ENCODE measurements around the gene CYP27B1. TPM values are rescaled to one million over a fixed set of nuclear protein-coding genes. Genes with fewer than 3 reads are reported as not detected.

The CYP27B1 gene
- total RNA-seq, 1 experiment from 2014 or later: 27.5 TPM

DNA sequence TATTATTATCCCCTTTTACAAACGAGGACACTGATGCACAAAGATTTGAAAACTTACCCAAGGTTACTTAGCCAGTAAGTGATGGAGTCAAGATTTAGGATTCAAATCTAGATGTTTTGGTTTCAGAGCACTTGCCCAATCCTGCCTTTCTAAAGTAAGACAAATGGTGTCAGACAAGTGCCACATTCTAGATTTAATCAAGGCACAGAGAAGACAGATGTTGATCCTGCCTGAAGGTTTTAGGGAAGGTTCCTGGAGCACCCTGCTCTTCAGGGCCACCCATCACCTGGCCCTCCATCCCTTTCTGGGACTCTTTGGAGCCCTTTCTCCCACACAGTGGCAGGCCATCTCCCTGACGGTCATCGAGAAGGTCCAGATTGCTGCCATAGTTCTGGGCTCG is 9.1 kb downstream of the CYP27B1 start:
- H3K27ac Mint-ChIP-seq (ENCODE audit: low read depth, unreplicated experiment): no peak overlapping the region
- H3K9me3 Mint-ChIP-seq (ENCODE audit: unreplicated experiment): no peaks in the 10 kb centered on the region
- ChIA-PET POLR2A (interaction anchor here (0.6 to 4.1 kb wide), 2 partner anchors 9 to 86 kb away, joined by 4 to 26 read pairs; partner anchors contain the start of gene CYP27B1), CTCF (interaction anchor here (0.6 to 2.3 kb wide), 4 partner anchors 9 to 1288 kb away, joined by 3 to 12 read pairs (median 5); partner anchors contain the start of gene CYP27B1)
- peaks cover 13% of the 10 kb centered on the region for H3K36me3 Mint-ChIP-seq (ENCODE audit: insufficient read depth, unreplicated experiment)
- BruUV-seq (replicated peaks): no TSS peak
- DNase-seq (ENCODE audit: unreplicated experiment): no peak
- peaks cover 24% of the 10 kb centered on the region for H3K4me1 Mint-ChIP-seq (ENCODE audit: insufficient read depth, unreplicated experiment)
- TF ChIP-seq CTCF (IDR thresholded peaks at IDR 0.05; ENCODE audit: unreplicated experiment): no peak
- H3K4me3 Mint-ChIP-seq (ENCODE audit: unreplicated experiment): no peak overlapping the region
- intact Hi-C loops (cut with micrococcal nuclease): no loop called here
- no peaks in the 10 kb centered on the region for H3K27me3 Mint-ChIP-seq (ENCODE audit: insufficient read depth, unreplicated experiment)

DNA sequence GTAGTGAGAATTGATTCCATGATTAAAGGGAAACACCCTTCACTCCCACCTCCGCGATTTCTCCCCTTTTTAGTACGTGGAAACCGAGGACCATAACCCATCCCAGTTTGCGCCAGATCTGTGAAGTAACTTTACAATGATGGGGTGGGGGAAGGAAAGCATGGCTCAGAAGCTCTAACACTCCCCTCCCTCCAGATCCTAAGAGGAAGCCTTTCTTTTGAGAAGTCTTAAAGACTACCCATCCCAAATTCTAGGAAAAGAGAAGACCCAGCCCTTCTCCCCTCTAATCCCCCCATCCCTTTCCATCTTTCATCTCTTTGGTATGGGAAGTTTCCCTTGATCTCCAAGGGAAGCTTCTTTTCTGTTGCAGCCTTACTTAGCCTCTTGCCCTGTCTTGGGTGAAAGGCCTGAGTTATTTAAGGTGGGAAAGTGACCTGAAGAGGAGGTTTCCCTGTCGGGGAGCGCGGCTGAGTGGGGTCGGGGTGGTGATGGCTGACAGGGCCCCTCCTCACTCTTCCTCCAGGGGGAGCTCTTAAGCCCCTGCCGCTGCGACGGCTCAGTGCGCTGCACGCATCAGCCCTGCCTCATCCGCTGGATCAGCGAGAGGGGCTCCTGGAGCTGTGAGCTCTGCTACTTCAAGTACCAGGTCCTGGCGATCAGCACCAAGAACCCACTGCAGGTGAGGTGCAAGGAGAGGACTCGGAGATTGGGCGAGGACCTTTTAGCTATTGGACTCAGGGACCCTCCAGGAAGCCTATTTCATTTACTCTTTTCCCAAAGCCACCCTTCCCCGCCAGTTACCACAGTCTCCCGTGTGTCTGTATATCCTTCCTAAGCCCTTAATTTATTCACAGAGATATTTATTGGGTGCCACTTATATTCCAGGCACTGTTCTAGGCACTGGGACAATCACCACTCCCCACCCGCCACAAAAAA is 10.2 kb downstream of the CYP27B1 start:
- DNase-seq (ENCODE audit: unreplicated experiment): no peak
- intact Hi-C loops (cut with micrococcal nuclease): no loop called here
- no peaks in the 10 kb centered on the region for H3K9me3 Mint-ChIP-seq (ENCODE audit: unreplicated experiment)
- H3K27ac Mint-ChIP-seq (ENCODE audit: low read depth, unreplicated experiment): no peak overlapping the region
- peaks cover 27% of the 10 kb centered on the region for H3K4me1 Mint-ChIP-seq (ENCODE audit: insufficient read depth, unreplicated experiment)
- no peak for TF ChIP-seq CTCF (IDR thresholded peaks at IDR 0.05; ENCODE audit: unreplicated experiment)
- BruUV-seq (replicated peaks): no TSS peak
- no peaks in the 10 kb centered on the region for H3K27me3 Mint-ChIP-seq (ENCODE audit: insufficient read depth, unreplicated experiment)
- H3K36me3 Mint-ChIP-seq (ENCODE audit: insufficient read depth, unreplicated experiment): peaks cover 17% of the 10 kb centered on the region
- POLR2A ChIA-PET: interaction anchor here (0.6 to 4.1 kb wide), 6 partner anchors 8 to 88 kb away, joined by 4 to 26 read pairs (median 7); partner anchors contain the start of genes CYP27B1, TSFM and TSPAN31
- CTCF ChIA-PET: interaction anchor here (0.6 to 2.3 kb wide), 11 partner anchors 10 to 1289 kb away, joined by 3 to 12 read pairs (median 4); partner anchors contain the start of genes CYP27B1, EEF1AKMT3, METTL1 and TSFM
- peak overlapping the region; percentile 73 for H3K4me3 Mint-ChIP-seq (ENCODE audit: unreplicated experiment)

GRCh38 chr12:57755454-57756372 is 11.2 kb downstream of the CYP27B1 start:
- Mint-ChIP-seq H3K4me3 (ENCODE audit: unreplicated experiment) (peak overlapping the region; percentile 73), H3K4me1 (ENCODE audit: insufficient read depth, unreplicated experiment) (peaks cover 35% of the 10 kb centered on the region), H3K27ac (ENCODE audit: low read depth, unreplicated experiment) (no peak overlapping the region), H3K9me3 (ENCODE audit: unreplicated experiment) (no peaks in the 10 kb centered on the region), H3K36me3 (ENCODE audit: insufficient read depth, unreplicated experiment) (peaks cover 22% of the 10 kb centered on the region), H3K27me3 (ENCODE audit: insufficient read depth, unreplicated experiment) (no peaks in the 10 kb centered on the region)
- CTCF ChIA-PET: interaction anchor here (1.0 to 2.3 kb wide), 6 partner anchors 11 to 38 kb away, joined by 3 to 12 read pairs (median 4); partner anchors contain the start of genes CYP27B1, EEF1AKMT3, METTL1 and TSFM
- TF ChIP-seq CTCF (IDR thresholded peaks at IDR 0.05; ENCODE audit: unreplicated experiment): no peak
- intact Hi-C loops (cut with micrococcal nuclease): no loop called here
- no peak for DNase-seq (ENCODE audit: unreplicated experiment)
- POLR2A ChIA-PET: interaction anchor here (0.7 to 4.1 kb wide), 6 partner anchors 9 to 38 kb away, joined by 3 to 26 read pairs (median 7); partner anchors contain the start of genes CYP27B1, TSFM and TSPAN31
- no TSS peak for BruUV-seq (replicated peaks)

Data from MCF 10A (cell line).